Activated CD4-positive, alpha-beta T cell treated with anti-CD3 and anti-CD28 coated beads for 36 hours (primary cell): ENCODE data around the gene INMT. TPM values are rescaled to one million over a fixed set of nuclear protein-coding genes. Genes with fewer than 3 reads are reported as not detected.

Experiments used
- ATAC-seq: fragments of 200-7000 bp; cut with Tn5 transposase; one replicate; pipeline ENCODE4 v1.10.0; 2021; ENCODE audit warnings: mild to moderate bottlenecking, moderate library complexity
- CTCF ChIA-PET: fragments of 350-600 bp; sonication (Branson Sonifier 250); formaldehyde crosslinking; loops from one replicate; lab custom pipeline; 2021; ENCODE audit warnings: antibody characterized with exemption; lab: Charles Lee
- POLR2A ChIA-PET: fragments of 350-600 bp; sonication (Branson Sonifier 250); formaldehyde crosslinking; loops from one replicate; lab custom pipeline; 2021; ENCODE audit warnings: antibody characterized with exemption, inconsistent platforms; lab: Charles Lee
- DNase-seq: peaks from one replicate; pipeline ENCODE4 v3.0.0-alpha.2; 2020
- H3K27ac Mint-ChIP-seq: one replicate; pipeline ENCODE4 v1.8.0; 2021; ENCODE audit warnings: mixed read lengths
- H3K27me3 Mint-ChIP-seq: one replicate; pipeline ENCODE4 v1.8.0; 2021; ENCODE audit warnings: mixed read lengths
- H3K36me3 Mint-ChIP-seq: one replicate; pipeline ENCODE4 v1.8.0; 2021; ENCODE audit warnings: low read depth, mixed read lengths
- H3K4me1 Mint-ChIP-seq: one replicate; pipeline ENCODE4 v1.8.0; 2021; ENCODE audit warnings: mixed read lengths
- H3K4me3 Mint-ChIP-seq: one replicate; pipeline ENCODE4 v1.8.0; 2021; ENCODE audit warnings: mild to moderate bottlenecking, moderate library complexity, mixed read lengths
- H3K9me3 Mint-ChIP-seq: one replicate; pipeline ENCODE4 v1.8.0; 2021; ENCODE audit warnings: low read depth, mixed read lengths
- intact Hi-C, 2 experiments: fragments of 100-400 bp; cut with DNase I in 1 of 2; cut with micrococcal nuclease in 1 of 2; formaldehyde crosslinking; loops; one replicate each; pipeline versions ENCODE4 v1.14.2 to v1.15.1; 2022 to 2024; cut with DNase I, micrococcal nuclease
- total RNA-seq, 2 experiments: library from RNA; stranded (reverse); gene quantifications; one replicate each; pipeline ENCODE4 v1.2.3, GENCODE V29; 2021

INMT gene
- total RNA-seq, 2 experiments from 2014 or later: 0.07 to 0.09 TPM

GRCh38 chr7:30738026-30738915, 13.7 kb upstream of the INMT start:
- no peaks in the 10 kb centered on the region for H3K36me3 Mint-ChIP-seq
- intact Hi-C loops: loop anchor here in 1 of 2 experiments (1.0 to 5.0 kb wide), 2 partner anchors 56 to 146 kb away; partner anchors contain the start of genes CRHR2 and GARS1
- H3K4me1 Mint-ChIP-seq: peaks cover 42% of the 10 kb centered on the region
- ATAC-seq: peak; percentile 91
- peak; percentile 46 for DNase-seq
- no peaks in the 10 kb centered on the region for H3K27me3 Mint-ChIP-seq
- peak overlapping the region; percentile 89 for H3K27ac Mint-ChIP-seq
- no peaks in the 10 kb centered on the region for H3K9me3 Mint-ChIP-seq
- ChIA-PET POLR2A (interaction anchor here (0.6 to 0.7 kb wide), 2 partner anchors 256 to 1559 kb away, joined by 3 read pairs; no protein-coding TSS in a partner anchor), CTCF (interaction anchor here (0.6 to 4.2 kb wide), 14 partner anchors 9 to 201 kb away, joined by 3 to 39 read pairs (median 4); partner anchors contain the start of gene CRHR2)
- peak overlapping the region; percentile 10 for H3K4me3 Mint-ChIP-seq

- DNase-seq: no peak
- H3K27me3 Mint-ChIP-seq: no peaks in the 10 kb centered on the region
- no peaks in the 10 kb centered on the region for H3K36me3 Mint-ChIP-seq
- ChIA-PET POLR2A (interaction anchor here (0.6 kb wide), 1 partner anchor 93 kb away, joined by 3 read pairs; no protein-coding TSS in a partner anchor), CTCF (interaction anchor here (0.5 to 4.2 kb wide), 38 partner anchors 7 to 539 kb away, joined by 3 to 39 read pairs (median 4); partner anchors contain the start of genes CRHR2 and NOD1)
- H3K4me1 Mint-ChIP-seq: peaks cover 46% of the 10 kb centered on the region
- H3K4me3 Mint-ChIP-seq: no peak overlapping the region
- H3K27ac Mint-ChIP-seq: no peak overlapping the region
- no peak for ATAC-seq
- intact Hi-C loops: loop anchor here (1.0 to 10.0 kb wide), 6 partner anchors 37 to 465 kb away; partner anchors contain the start of genes CRHR2 (in 1 of the 2) and GARS1 (in 1 of the 2)
- no peaks in the 10 kb centered on the region for H3K9me3 Mint-ChIP-seq
Measured at GRCh38 chr7:30739691-30740090, 12.2 kb upstream of the INMT start.

GRCh38 chr7:30740417-30741181, 11.3 kb upstream of the INMT start:
- CTCF ChIA-PET: interaction anchor here (0.6 to 4.2 kb wide), 32 partner anchors 10 to 371 kb away, joined by 3 to 39 read pairs (median 4); partner anchors contain the start of genes CRHR2 and NOD1

GRCh38 chr7:30741289-30741688, 10.6 kb upstream of the INMT start:
- H3K4me3 Mint-ChIP-seq: no peak overlapping the region
- CTCF ChIA-PET: interaction anchor here (0.6 to 4.2 kb wide), 18 partner anchors 9 to 238 kb away, joined by 3 to 39 read pairs (median 4); partner anchors contain the start of gene CRHR2
- intact Hi-C loops: loop anchor here (5.0 to 10.0 kb wide), 2 partner anchors 59 to 466 kb away; partner anchors contain the start of gene CRHR2 (in 1 of the 2)

More at GRCh38 chr7:30740417-30741181, 11.3 kb upstream of the INMT start:
- Mint-ChIP-seq H3K4me1 (peaks cover 43% of the 10 kb centered on the region), H3K27ac (no peak overlapping the region), H3K9me3 (no peaks in the 10 kb centered on the region), H3K27me3 (no peaks in the 10 kb centered on the region), H3K36me3 (no peaks in the 10 kb centered on the region), H3K4me3 (no peak overlapping the region)
- POLR2A ChIA-PET: no interaction called here
- intact Hi-C loops: loop anchor here (1.0 to 10.0 kb wide), 5 partner anchors 38 to 466 kb away; partner anchors contain the start of gene CRHR2 (in 1 of the 2)
- DNase-seq (peak; percentile 87), ATAC-seq (peak; percentile 56)

GRCh38 chr7:30743371-30744074, 8.4 kb upstream of the INMT start:
- H3K9me3 Mint-ChIP-seq: no peaks in the 10 kb centered on the region
- H3K36me3 Mint-ChIP-seq: no peaks in the 10 kb centered on the region
- no peak for DNase-seq
- H3K4me1 Mint-ChIP-seq: peaks cover 23% of the 10 kb centered on the region
- no peak for ATAC-seq
- CTCF ChIA-PET: no interaction called here
- POLR2A ChIA-PET: no interaction called here
- H3K27ac Mint-ChIP-seq: no peak overlapping the region
- intact Hi-C loops: loop anchor here (5.0 to 10.0 kb wide), 2 partner anchors 61 to 469 kb away; partner anchors contain the start of gene CRHR2 (in 1 of the 2)
- H3K27me3 Mint-ChIP-seq: no peaks in the 10 kb centered on the region
- no peak overlapping the region for H3K4me3 Mint-ChIP-seq

More at GRCh38 chr7:30741289-30741688, 10.6 kb upstream of the INMT start:
- H3K4me1 Mint-ChIP-seq: peaks cover 43% of the 10 kb centered on the region
- no peak overlapping the region for H3K27ac Mint-ChIP-seq
- no peak for DNase-seq
- H3K27me3 Mint-ChIP-seq: no peaks in the 10 kb centered on the region
- H3K9me3 Mint-ChIP-seq: no peaks in the 10 kb centered on the region
- no peaks in the 10 kb centered on the region for H3K36me3 Mint-ChIP-seq
- POLR2A ChIA-PET: no interaction called here
- ATAC-seq: no peak

- intact Hi-C loops: loop anchor here (5.0 to 10.0 kb wide), 2 partner anchors 62 to 469 kb away; partner anchors contain the start of gene CRHR2 (in 1 of the 2)
- no peaks in the 10 kb centered on the region for H3K36me3 Mint-ChIP-seq
- DNase-seq (no peak), ATAC-seq (no peak)
- ChIA-PET POLR2A (no interaction called here), CTCF (interaction anchor here (0.7 kb wide), 1 partner anchor 97 kb away, joined by 3 read pairs; no protein-coding TSS in a partner anchor)
- no peaks in the 10 kb centered on the region for H3K9me3 Mint-ChIP-seq
- peaks cover 18% of the 10 kb centered on the region for H3K4me1 Mint-ChIP-seq
- no peaks in the 10 kb centered on the region for H3K27me3 Mint-ChIP-seq
- no peak overlapping the region for H3K27ac Mint-ChIP-seq
- H3K4me3 Mint-ChIP-seq: no peak overlapping the region
Measured at GRCh38 chr7:30744075-30744417, 7.9 kb upstream of the INMT start.

GRCh38 chr7:30745261-30745941, 6.5 kb upstream of the INMT start:
- no peaks in the 10 kb centered on the region for H3K27me3 Mint-ChIP-seq
- intact Hi-C loops: loop anchor here in 1 of 2 experiments (10.0 kb wide), 1 partner anchor 471 kb away; no protein-coding TSS in a partner anchor
- no peak for ATAC-seq

GRCh38 chr7:30750010-30750409, 1.9 kb upstream of the INMT start:
- CTCF ChIA-PET: interaction anchor here (0.7 to 2.4 kb wide), 2 partner anchors 9 to 128 kb away, joined by 3 to 9 read pairs; no protein-coding TSS in a partner anchor
- POLR2A ChIA-PET: no interaction called here

More at GRCh38 chr7:30745261-30745941, 6.5 kb upstream of the INMT start:
- Mint-ChIP-seq H3K4me1 (peaks cover 8% of the 10 kb centered on the region), H3K4me3 (no peak overlapping the region), H3K9me3 (no peaks in the 10 kb centered on the region), H3K36me3 (peaks cover 2% of the 10 kb centered on the region), H3K27ac (no peak overlapping the region)
- CTCF ChIA-PET: interaction anchor here (0.7 to 1.3 kb wide), 4 partner anchors 10 to 196 kb away, joined by 3 to 8 read pairs (median 4); no protein-coding TSS in a partner anchor
- no peak for DNase-seq
- POLR2A ChIA-PET: no interaction called here

GRCh38 chr7:30750683-30751650, 968 bp upstream of the INMT start:
- ChIA-PET CTCF (interaction anchor here (2.4 kb wide), 1 partner anchor 10 kb away, joined by 9 read pairs; no protein-coding TSS in a partner anchor), POLR2A (interaction anchor here (0.6 kb wide), 1 partner anchor 224 kb away, joined by 3 read pairs; no protein-coding TSS in a partner anchor)
- Mint-ChIP-seq H3K4me1 (no peaks in the 10 kb centered on the region), H3K36me3 (peaks cover 2% of the 10 kb centered on the region), H3K27ac (no peak overlapping the region), H3K27me3 (no peaks in the 10 kb centered on the region), H3K9me3 (no peaks in the 10 kb centered on the region), H3K4me3 (no peak overlapping the region)
- ATAC-seq (no peak), DNase-seq (no peak)
- intact Hi-C loops: no loop called here

More at GRCh38 chr7:30750010-30750409, 1.9 kb upstream of the INMT start:
- Mint-ChIP-seq H3K27ac (no peak overlapping the region), H3K9me3 (no peaks in the 10 kb centered on the region), H3K4me1 (no peaks in the 10 kb centered on the region), H3K27me3 (no peaks in the 10 kb centered on the region), H3K4me3 (no peak overlapping the region), H3K36me3 (peaks cover 2% of the 10 kb centered on the region)
- ATAC-seq: no peak
- DNase-seq: no peak
- intact Hi-C loops: no loop called here
